Uterus (tissue), 4 donors: ENCODE data around the gene LRRC15. TPM values are rescaled to one million over a fixed set of nuclear protein-coding genes. Genes with fewer than 3 reads are reported as not detected.

Experiments
- DNase-seq, 2 donors: peaks; one replicate each; pipeline ENCODE4 v3.0.0-alpha.2; 2019 to 2020
- H3K27ac ChIP-seq, 2 donors: fragments of 200-600 bp; sonication (generic); 1 replicate in 1 of 2; 2 replicates in 1 of 2; pipeline ENCODE4 v1.5.1; 2016 to 2018
- H3K27me3 ChIP-seq, 2 donors: fragments of 200-600 bp; sonication (generic); one replicate each; pipeline ENCODE4 v1.5.1; 2018 to 2019; ENCODE audit warnings: control low read depth in 1 of 2
- H3K36me3 ChIP-seq, 2 donors: fragments of 200-600 bp; sonication (generic); one replicate each; pipeline ENCODE4 v1.5.1; 2019; ENCODE audit warnings: control low read depth in 1 of 2
- H3K4me1 ChIP-seq, 2 donors: fragments of 200-600 bp; sonication (generic); one replicate each; pipeline ENCODE4 v1.5.1; 2018 to 2019; ENCODE audit warnings: control low read depth in 1 of 2
- H3K4me3 ChIP-seq, 2 donors: fragments of 200-600 bp; sonication (generic); 1 replicate in 1 of 2; 2 replicates in 1 of 2; pipeline ENCODE4 v1.5.1; 2018 to 2019; ENCODE audit warnings: mild to moderate bottlenecking in 1 of 2
- H3K9me3 ChIP-seq, 2 donors: fragments of 200-600 bp; sonication (generic); one replicate each; pipeline ENCODE4 v1.5.1; 2019; ENCODE audit warnings: control low read depth in 1 of 2
- POLR2A ChIP-seq, 2 donors: fragments of 450-650 bp; IDR thresholded peaks; one replicate each; pipeline ENCODE4 v1.6.1; 2016; ENCODE audit warnings: antibody characterized with exemption in 2 of 2, mild to moderate bottlenecking in 1 of 2, moderate library complexity in 1 of 2
- intact Hi-C: fragments of 100-400 bp; cut with DNase I; formaldehyde crosslinking; loops from one replicate; pipeline ENCODE4 v1.15.1; 2023; ENCODE audit warnings: low total_unique reads
- total RNA-seq, 4 donors: library from RNA; depleted of rRNA in 3 of 4; stranded (reverse); fragments of >200 nt in 3 of 4; gene quantifications; one replicate each; pipeline versions ENCODE4 v1.1.0 to v1.2.4, GENCODE V29; 2014 to 2023
- TF ChIP-seq, protein P1 (sequence below), 4 experiments: fragments of 200-600 bp in 2 of 4; fragments of 450-650 bp in 2 of 4; sonication (generic) in 2 of 4; IDR thresholded peaks; one replicate each; pipeline ENCODE4 v1.5.1; 2016 to 2019; ENCODE audit warnings: antibody characterized with exemption in 4 of 4, mild to moderate bottlenecking in 2 of 4, moderate library complexity in 1 of 4
- donor health status: DM: yes; HTN: yes; CAD: no.

The LRRC15 gene
- total RNA-seq, 4 donors from 2014 or later: under 0.01 to 0.59 TPM; not detected in 2

DNA sequence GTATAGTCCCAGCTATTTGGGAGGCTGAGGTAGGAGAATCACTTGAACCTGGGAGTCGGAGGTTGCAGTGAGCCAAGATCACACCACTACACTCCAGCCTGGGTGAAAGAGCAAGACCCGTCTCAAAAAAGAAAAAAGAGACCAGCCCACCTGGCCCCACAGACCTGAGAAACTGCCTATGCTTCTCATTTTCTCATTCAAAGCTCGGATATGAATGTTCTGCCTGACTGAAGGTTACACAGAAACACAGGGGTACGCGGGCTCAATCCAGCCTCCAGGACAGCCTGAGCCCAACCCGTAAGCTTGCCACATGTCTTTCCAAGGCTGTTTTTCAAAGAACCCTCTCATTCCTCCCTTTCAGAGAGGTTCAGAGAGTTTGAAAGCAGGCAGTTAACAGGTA, 9.7 kb upstream of the LRRC15 start:
- intact Hi-C loops: no loop called here
- Histone ChIP-seq H3K4me1 (no peaks in the 10 kb centered on the region), H3K9me3 (no peaks in the 10 kb centered on the region), H3K36me3 (no peaks in the 10 kb centered on the region), H3K4me3 (no peak overlapping the region), H3K27ac (no peak overlapping the region), H3K27me3 (no peaks in the 10 kb centered on the region)
- no peak for DNase-seq
- TF ChIP-seq, protein P1, sequence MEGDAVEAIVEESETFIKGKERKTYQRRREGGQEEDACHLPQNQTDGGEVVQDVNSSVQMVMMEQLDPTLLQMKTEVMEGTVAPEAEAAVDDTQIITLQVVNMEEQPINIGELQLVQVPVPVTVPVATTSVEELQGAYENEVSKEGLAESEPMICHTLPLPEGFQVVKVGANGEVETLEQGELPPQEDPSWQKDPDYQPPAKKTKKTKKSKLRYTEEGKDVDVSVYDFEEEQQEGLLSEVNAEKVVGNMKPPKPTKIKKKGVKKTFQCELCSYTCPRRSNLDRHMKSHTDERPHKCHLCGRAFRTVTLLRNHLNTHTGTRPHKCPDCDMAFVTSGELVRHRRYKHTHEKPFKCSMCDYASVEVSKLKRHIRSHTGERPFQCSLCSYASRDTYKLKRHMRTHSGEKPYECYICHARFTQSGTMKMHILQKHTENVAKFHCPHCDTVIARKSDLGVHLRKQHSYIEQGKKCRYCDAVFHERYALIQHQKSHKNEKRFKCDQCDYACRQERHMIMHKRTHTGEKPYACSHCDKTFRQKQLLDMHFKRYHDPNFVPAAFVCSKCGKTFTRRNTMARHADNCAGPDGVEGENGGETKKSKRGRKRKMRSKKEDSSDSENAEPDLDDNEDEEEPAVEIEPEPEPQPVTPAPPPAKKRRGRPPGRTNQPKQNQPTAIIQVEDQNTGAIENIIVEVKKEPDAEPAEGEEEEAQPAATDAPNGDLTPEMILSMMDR (IDR thresholded peaks at IDR 0.05): no peak
- no peak for TF ChIP-seq POLR2A (IDR thresholded peaks at IDR 0.05)

DNA sequence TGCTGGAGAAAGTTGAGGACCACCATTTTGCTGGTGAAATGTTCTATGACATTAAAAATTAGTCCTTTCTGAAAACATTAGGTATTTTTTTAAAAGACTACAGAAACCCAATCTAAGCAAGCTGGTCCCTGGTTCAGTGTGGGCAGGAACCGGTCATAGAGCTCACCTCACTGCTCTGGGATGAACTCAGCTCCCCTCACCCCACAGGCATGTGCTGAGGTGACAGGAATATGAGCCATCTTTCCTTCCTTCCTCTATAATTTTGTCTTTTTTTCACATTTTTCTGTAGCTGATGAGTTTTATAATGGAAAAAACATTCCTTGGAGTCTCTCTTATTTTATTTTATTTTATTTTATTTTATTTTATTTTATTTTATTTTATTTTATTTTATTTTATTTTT, 8.2 kb upstream of the LRRC15 start:
- intact Hi-C loops: no loop called here

DNA sequence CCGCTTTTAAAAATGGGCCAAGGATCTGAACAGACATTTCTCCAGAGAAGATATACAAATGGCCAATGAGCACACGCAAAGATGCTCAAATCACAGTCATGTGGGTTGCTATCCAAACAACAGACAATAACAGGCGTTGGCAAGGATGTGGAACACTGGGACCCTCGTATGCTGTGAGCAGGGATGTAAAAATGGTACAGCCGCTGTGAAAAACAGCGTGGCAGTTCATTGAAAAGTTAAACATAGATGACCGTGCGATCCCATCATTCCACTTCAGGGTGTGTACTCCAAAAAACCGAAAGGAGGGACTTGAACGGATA, 6.7 kb upstream of the LRRC15 start:
- intact Hi-C loops: no loop called here
- DNase-seq: no peak
- Histone ChIP-seq H3K27me3 (no peaks in the 10 kb centered on the region), H3K9me3 (no peaks in the 10 kb centered on the region), H3K27ac (no peak overlapping the region), H3K4me1 (no peaks in the 10 kb centered on the region), H3K36me3 (no peaks in the 10 kb centered on the region), H3K4me3 (no peak overlapping the region)
- TF ChIP-seq POLR2A (IDR thresholded peaks at IDR 0.05): no peak
- TF ChIP-seq, protein P1 (IDR thresholded peaks at IDR 0.05): no peak

More for the DNA sequence above, 8.2 kb upstream of the LRRC15 start:
- H3K4me1 ChIP-seq: no peaks in the 10 kb centered on the region
- DNase-seq: no peak
- no peak for TF ChIP-seq POLR2A (IDR thresholded peaks at IDR 0.05)
- TF ChIP-seq, protein P1 (IDR thresholded peaks at IDR 0.05): no peak
- H3K27me3 ChIP-seq: no peaks in the 10 kb centered on the region
- no peak overlapping the region for H3K27ac ChIP-seq
- H3K36me3 ChIP-seq: no peaks in the 10 kb centered on the region
- no peak overlapping the region for H3K4me3 ChIP-seq
- H3K9me3 ChIP-seq: no peaks in the 10 kb centered on the region

DNA sequence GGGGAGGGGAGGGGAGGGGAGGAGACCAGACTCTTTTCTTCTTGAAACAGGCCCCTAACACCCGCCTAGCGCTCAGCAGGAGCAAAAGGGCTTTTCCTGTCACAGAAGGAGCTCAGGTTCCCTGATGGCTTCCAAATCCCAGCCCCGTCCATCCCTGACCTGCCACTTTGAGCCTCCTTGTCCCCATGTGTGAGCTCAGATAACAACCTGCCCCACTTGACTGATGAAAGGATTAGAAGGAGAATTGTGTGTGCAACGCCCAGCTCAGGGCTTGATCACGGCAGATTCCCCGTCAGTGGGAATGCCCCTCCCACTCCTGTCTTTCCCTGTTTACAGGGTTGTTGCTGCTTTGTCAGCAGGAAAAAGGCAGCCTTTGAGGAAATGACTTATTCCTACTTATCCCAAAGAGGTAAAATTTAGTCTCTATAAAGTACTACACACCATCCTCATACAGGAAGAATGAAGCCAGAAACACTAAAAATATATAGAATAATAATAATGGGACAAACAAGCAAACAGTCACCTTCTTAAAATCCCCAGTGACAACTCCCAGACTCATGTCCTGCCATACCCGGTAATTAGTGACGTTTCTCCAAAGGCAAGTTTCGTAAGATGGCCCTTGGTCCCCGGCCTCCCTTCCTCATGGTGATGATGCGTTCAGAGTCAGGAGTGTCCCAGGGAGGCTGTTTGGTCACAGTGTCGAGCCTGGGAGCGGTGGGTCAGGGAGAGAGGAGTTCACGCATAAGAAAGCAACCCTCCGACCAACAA, 6.1 kb upstream of the LRRC15 start:
- intact Hi-C loops: no loop called here
- Histone ChIP-seq H3K4me3 (no peak overlapping the region), H3K27me3 (no peaks in the 10 kb centered on the region), H3K27ac (no peak overlapping the region), H3K36me3 (no peaks in the 10 kb centered on the region), H3K4me1 (no peaks in the 10 kb centered on the region), H3K9me3 (no peaks in the 10 kb centered on the region)
- TF ChIP-seq, protein P1 (IDR thresholded peaks at IDR 0.05): no peak
- no peak for TF ChIP-seq POLR2A (IDR thresholded peaks at IDR 0.05)
- no peak for DNase-seq

DNA sequence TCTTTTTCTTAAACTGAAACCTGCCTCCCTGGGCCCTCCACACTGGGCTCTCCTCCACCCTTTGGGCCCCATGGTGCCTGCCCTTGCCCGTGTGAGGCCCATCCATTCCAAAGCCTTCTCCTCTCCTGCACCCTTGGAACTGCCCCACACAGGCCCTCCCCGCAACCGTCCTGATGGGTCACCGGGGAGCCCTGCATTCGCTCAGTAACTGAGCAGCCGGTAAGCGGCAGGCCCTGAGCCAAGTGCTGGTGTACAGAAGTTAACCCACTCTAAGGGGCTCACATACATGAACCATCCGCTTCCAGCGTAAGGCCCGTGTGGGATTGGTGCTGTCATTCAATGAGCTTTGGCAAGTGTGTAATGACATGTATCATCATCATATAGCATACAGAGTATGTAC, 5.4 kb upstream of the LRRC15 start:
- Histone ChIP-seq H3K9me3 (no peaks in the 10 kb centered on the region), H3K27ac (no peak overlapping the region), H3K36me3 (no peaks in the 10 kb centered on the region), H3K4me1 (no peaks in the 10 kb centered on the region), H3K4me3 (no peak overlapping the region), H3K27me3 (no peaks in the 10 kb centered on the region)
- DNase-seq: no peak
- intact Hi-C loops: no loop called here
- TF ChIP-seq, protein P1 (IDR thresholded peaks at IDR 0.05): no peak
- no peak for TF ChIP-seq POLR2A (IDR thresholded peaks at IDR 0.05)
